Medulla oblongata (tissue), 1 donor: ENCODE results near the gene CRYBA1.

Experiments used
- DNase-seq: peaks from one replicate; pipeline ENCODE4 v3.0.0-alpha.2; 2015; ENCODE audit errors: extremely low spot score

CRYBA1 gene

GRCh38 chr17:29279397-29280070 lies 32.9 kb downstream of the CRYBA1 start:
- DNase-seq = no peak

GRCh38 chr17:29283496-29283895 lies 36.8 kb downstream of the CRYBA1 start:
- no peak for DNase-seq

- DNase-seq = no peak
Measured at GRCh38 chr17:29283961-29284360, 37.3 kb downstream of the CRYBA1 start.

GRCh38 chr17:29289852-29290251 lies 43.2 kb downstream of the CRYBA1 start:
- no peak for DNase-seq

- DNase-seq = peak; percentile 93
Measured at GRCh38 chr17:29291163-29291752, 44.6 kb downstream of the CRYBA1 start.

- peak; percentile 68 for DNase-seq
Measured at GRCh38 chr17:29292071-29292991, 45.7 kb downstream of the CRYBA1 start.

GRCh38 chr17:29292992-29293889 lies 46.6 kb downstream of the CRYBA1 start:
- DNase-seq = peak; percentile 54

- DNase-seq = peak; percentile 99
Measured at GRCh38 chr17:29293890-29294579, 47.4 kb downstream of the CRYBA1 start, which contains the start of gene NUFIP2. Gene NUFIP2 (minus strand): TSS chr17:29294148. CDS start chr17:29294059, 89 bp downstream.

GRCh38 chr17:29294580-29294900 lies 47.9 kb downstream of the CRYBA1 start:
- DNase-seq = no peak

GRCh38 chr17:29295420-29295819 lies 48.8 kb downstream of the CRYBA1 start:
- no peak for DNase-seq

GRCh38 chr17:29299031-29299430 lies 52.4 kb downstream of the CRYBA1 start:
- DNase-seq = no peak

GRCh38 chr17:29303386-29303785 lies 56.7 kb downstream of the CRYBA1 start:
- no peak for DNase-seq
